KMS-11 (cell line): ENCODE results near the gene TMEM242.
"Not testable (repeated sequence)": the region's sequence is repeated elsewhere in the genome, so short reads cannot be mapped to it uniquely, and the experiment has no call there.

Experiments used
- H2AFZ ChIP-seq: fragments of 200-600 bp; sonication (generic); 2 replicates; pipeline ENCODE4 v1.6.1; 2016; ENCODE audit warnings: antibody characterized with exemption, mixed run types, low read depth
- H3K27ac ChIP-seq: fragments of 200-600 bp; sonication (generic); 2 replicates; pipeline ENCODE4 v1.6.1; 2016; ENCODE audit warnings: mild to moderate bottlenecking, mixed run types
- H3K27me3 ChIP-seq: fragments of 200-600 bp; sonication (generic); 2 replicates; pipeline ENCODE4 v1.6.1; 2017; ENCODE audit warnings: mild to moderate bottlenecking, low read depth, mixed run types, moderate library complexity; ENCODE audit not compliant: insufficient read depth
- H3K36me3 ChIP-seq: fragments of 200-600 bp; sonication (generic); 2 replicates; pipeline ENCODE4 v1.6.1; 2017; ENCODE audit warnings: mild to moderate bottlenecking, mixed run types; ENCODE audit not compliant: insufficient read depth
- H3K4me1 ChIP-seq: fragments of 200-600 bp; sonication (generic); 2 replicates; pipeline ENCODE4 v1.6.1; 2016; ENCODE audit warnings: mild to moderate bottlenecking, low read depth, mixed run types; ENCODE audit not compliant: poor library complexity, severe bottlenecking
- H3K4me2 ChIP-seq: fragments of 200-600 bp; sonication (generic); 2 replicates; pipeline ENCODE4 v1.7.0; 2016; ENCODE audit warnings: mild to moderate bottlenecking, mixed run types
- H3K4me3 ChIP-seq: fragments of 200-600 bp; sonication (generic); IDR thresholded peaks from 2 replicates; pipeline ENCODE4 v1.6.1; 2017; ENCODE audit warnings: low read depth, low read length, mixed read lengths; ENCODE audit not compliant: insufficient read depth
- H3K79me2 ChIP-seq: fragments of 200-600 bp; sonication (generic); 2 replicates; pipeline ENCODE4 v1.6.1; 2016; ENCODE audit warnings: low read depth, mixed run types; ENCODE audit not compliant: insufficient read depth
- H3K9ac ChIP-seq: fragments of 200-600 bp; sonication (generic); 2 replicates; pipeline ENCODE4 v1.6.1; 2016; ENCODE audit warnings: mild to moderate bottlenecking, mixed run types
- H4K20me1 ChIP-seq: fragments of 200-600 bp; sonication (generic); 2 replicates; pipeline ENCODE4 v1.6.1; 2016; ENCODE audit warnings: mild to moderate bottlenecking, mixed run types; ENCODE audit not compliant: insufficient read depth
- TF ChIP-seq, protein P1 (sequence below): fragments of 200-600 bp; sonication (generic); conservative IDR thresholded peaks from 2 replicates; pipeline ENCODE4 v1.6.1; 2017; ENCODE audit warnings: low read depth, mild to moderate bottlenecking, antibody characterized with exemption, low read length, moderate library complexity, mixed read lengths

The TMEM242 gene

DNA sequence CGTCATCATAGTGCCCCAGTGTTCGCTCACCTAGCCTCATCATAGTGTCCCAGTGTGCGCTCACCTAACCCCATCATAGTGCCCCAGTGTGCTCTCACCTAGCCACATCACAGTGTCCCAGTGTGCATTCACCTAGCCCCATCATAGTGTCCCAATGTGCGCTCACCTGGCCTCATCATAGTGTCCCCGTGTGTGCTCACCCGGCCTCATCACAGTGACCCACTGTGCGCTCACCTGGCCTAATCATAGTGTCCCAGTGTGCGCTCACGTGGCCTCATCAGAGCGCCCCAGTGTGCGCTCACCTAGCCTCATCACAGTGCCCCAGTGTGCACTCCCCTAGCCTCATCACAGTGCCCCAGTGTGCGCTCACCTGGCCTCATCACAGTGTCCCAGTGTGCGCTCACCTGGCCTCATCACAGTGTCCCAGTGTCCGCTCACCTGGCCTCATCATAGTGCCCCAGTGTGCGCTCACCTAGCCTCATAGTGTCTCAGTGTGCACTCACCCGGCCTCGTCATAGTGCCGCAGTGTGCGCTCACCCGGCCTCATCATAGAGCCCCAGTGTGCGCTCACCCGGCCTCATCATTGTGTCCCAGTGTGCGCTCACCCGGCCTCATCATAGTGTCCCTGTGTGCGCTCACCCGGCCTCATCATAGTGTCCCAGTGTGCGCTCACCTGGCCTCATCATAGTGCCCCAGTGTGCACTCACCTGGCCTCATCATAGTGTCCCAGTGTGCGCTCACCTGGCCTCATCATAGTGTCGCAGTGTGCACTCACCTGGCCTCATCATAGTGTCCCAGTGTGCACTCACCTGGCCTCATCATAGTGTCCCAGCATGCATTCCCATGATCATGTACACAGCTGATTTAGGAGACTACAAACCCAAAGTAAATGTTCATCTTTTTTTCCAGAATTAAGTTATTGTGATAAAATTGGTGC is 9.5 kb downstream of the TMEM242 start:
- Histone ChIP-seq H2AFZ (no peak overlapping the region), H4K20me1 (no peaks in the 10 kb centered on the region), H3K9ac (no peak overlapping the region), H3K4me1 (peaks cover 10% of the 10 kb centered on the region), H3K4me3 (no peak overlapping the region), H3K79me2 (no peaks in the 10 kb centered on the region), H3K4me2 (no peak overlapping the region), H3K27ac (no peak overlapping the region), H3K27me3 (no peaks in the 10 kb centered on the region), H3K36me3 (no peaks in the 10 kb centered on the region)
- TF ChIP-seq, protein P1, sequence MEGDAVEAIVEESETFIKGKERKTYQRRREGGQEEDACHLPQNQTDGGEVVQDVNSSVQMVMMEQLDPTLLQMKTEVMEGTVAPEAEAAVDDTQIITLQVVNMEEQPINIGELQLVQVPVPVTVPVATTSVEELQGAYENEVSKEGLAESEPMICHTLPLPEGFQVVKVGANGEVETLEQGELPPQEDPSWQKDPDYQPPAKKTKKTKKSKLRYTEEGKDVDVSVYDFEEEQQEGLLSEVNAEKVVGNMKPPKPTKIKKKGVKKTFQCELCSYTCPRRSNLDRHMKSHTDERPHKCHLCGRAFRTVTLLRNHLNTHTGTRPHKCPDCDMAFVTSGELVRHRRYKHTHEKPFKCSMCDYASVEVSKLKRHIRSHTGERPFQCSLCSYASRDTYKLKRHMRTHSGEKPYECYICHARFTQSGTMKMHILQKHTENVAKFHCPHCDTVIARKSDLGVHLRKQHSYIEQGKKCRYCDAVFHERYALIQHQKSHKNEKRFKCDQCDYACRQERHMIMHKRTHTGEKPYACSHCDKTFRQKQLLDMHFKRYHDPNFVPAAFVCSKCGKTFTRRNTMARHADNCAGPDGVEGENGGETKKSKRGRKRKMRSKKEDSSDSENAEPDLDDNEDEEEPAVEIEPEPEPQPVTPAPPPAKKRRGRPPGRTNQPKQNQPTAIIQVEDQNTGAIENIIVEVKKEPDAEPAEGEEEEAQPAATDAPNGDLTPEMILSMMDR: no peak

DNA sequence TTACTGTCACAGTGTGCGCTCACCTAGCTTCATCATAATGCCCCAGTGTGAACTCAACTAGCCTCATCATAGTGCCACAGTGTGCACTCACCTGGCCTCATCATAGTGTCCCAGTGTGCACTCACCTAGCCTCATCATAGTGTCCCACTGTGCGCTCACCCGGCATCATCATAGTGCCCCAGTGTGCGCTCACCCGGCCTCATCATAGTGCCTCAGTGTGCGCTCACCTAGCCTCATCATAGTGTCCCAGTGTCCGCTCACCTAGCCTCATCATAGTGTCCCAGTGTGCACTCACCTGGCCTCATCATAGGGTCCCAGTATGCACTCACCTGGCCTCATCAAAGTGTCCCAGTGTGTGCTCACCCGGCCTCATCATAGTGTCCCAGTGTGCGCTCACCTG is 10.6 kb downstream of the TMEM242 start:
- Histone ChIP-seq H3K4me3 (no peak overlapping the region), H3K9ac (no peak overlapping the region), H4K20me1 (no peaks in the 10 kb centered on the region), H3K4me1 (peaks cover 10% of the 10 kb centered on the region), H3K27ac (no peak overlapping the region), H3K36me3 (no peaks in the 10 kb centered on the region), H3K27me3 (no peaks in the 10 kb centered on the region), H2AFZ (no peak overlapping the region), H3K79me2 (no peaks in the 10 kb centered on the region), H3K4me2 (no peak overlapping the region)
- TF ChIP-seq, protein P1: no peak

DNA sequence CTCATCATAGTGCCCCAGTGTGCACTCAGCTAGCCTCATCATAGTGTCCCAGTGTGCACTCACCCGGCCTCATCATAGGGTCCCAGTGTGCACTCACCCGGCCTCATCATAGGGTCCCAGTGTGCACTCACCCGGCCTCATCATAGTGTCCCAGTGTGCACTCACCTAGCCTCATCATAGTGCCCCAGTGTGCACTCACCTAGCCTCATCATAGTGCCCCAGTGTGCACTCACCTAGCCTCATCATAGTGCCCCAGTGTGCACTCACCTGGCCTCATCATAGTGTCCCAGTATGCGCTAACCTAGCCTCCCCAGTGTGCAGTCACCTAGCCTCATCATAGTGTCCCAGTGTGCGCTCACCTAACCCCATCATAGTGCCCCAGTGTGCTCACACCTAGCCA is 12.6 kb downstream of the TMEM242 start:
- not testable (repeated sequence) for H3K27me3 ChIP-seq, H3K9ac ChIP-seq, H3K4me2 ChIP-seq, H3K4me3 ChIP-seq, H3K27ac ChIP-seq, H2AFZ ChIP-seq, H3K36me3 ChIP-seq, H3K79me2 ChIP-seq, H4K20me1 ChIP-seq
- H3K4me1 ChIP-seq: peaks cover 10% of the 10 kb centered on the region

DNA sequence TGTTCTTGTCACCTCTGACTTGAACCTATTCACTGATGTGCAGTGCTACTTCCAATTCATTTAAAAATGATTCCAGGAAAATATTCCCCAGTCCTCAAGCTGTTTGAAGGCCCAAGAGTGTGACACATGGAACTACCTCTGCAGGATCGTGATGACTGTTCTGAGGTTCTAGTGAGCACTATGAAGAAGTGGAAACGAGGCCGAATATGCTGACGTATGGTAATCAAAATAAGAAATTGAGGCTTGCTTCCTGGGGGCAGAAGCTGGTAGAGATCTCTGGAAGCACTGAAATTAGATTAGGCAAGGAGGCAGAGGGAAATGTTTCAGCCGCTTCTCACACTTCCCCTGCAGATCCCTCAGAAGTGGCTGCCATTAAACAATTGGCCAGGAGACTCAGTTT is 15.7 kb downstream of the TMEM242 start:
- TF ChIP-seq, protein P1: no peak
- no peak overlapping the region for H2AFZ ChIP-seq

More for the DNA sequence above, 15.7 kb downstream of the TMEM242 start:
- Histone ChIP-seq H3K36me3 (no peaks in the 10 kb centered on the region), H3K27ac (no peak overlapping the region), H3K4me2 (no peak overlapping the region), H3K4me3 (no peak overlapping the region), H3K79me2 (no peaks in the 10 kb centered on the region), H3K27me3 (no peaks in the 10 kb centered on the region), H3K9ac (no peak overlapping the region), H3K4me1 (no peaks in the 10 kb centered on the region), H4K20me1 (no peaks in the 10 kb centered on the region)
